ENCODE results near the gene SV2B.

SV2B gene

DNA sequence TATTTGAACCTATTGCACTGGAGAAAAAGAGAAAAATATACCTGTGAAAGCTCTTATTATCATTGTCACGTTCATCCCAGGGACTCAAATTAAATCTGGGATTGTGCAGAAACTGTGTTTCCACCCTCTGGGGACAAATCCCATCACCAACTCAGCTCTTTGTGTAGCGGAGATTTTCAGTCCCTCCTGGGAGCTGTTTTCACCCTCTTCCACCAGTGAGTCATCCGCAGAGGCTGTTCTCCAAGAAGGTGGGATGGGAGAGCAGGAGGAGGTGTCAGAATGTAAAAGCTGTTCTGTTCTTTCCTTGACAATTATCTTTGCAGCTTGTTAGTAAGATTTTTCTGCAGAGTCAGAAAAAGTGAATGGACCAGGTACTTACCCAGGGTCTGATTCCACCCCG, 28.0 kb downstream of the SV2B start:
- Histone ChIP-seq H3K27ac (ENCODE audit: extremely low read depth, low read depth, low read length) (no peak overlapping the region), H3K4me3 (ENCODE audit: low read depth, low read length) (no peak overlapping the region), H3K9me3 (ENCODE audit: control insufficient read depth, insufficient read depth, low read depth, low read length) (no peaks in the 10 kb centered on the region), H3K36me3 (ENCODE audit: control insufficient read depth in 2 of 2, insufficient read depth in 1 of 2, low read length in 2 of 2) (no peaks in the 10 kb centered on the region), H3K4me1 (ENCODE audit: control insufficient read depth, insufficient read depth, low read length) (no peaks in the 10 kb centered on the region)
- POLR2A ChIA-PET, result interaction anchor here (0.5 kb wide), 1 partner anchor 102 kb away, joined by 3 read pairs; no protein-coding TSS in a partner anchor
- TF ChIP-seq ZNF239 (tag by site-specific recombination; IDR thresholded peaks at IDR 0.05) (no peak), ZNF140 (tag by site-specific recombination; IDR thresholded peaks at IDR 0.05) (no peak), ZNF133 (tag by site-specific recombination; IDR thresholded peaks at IDR 0.05) (no peak), ZNF768 (tag by site-specific recombination; IDR thresholded peaks at IDR 0.05) (no peak), SP2 (tag by site-specific recombination; IDR thresholded peaks at IDR 0.05) (no peak), ZSCAN23 (tag by site-specific recombination; IDR thresholded peaks at IDR 0.05) (no peak), ZFP37 (tag by site-specific recombination; IDR thresholded peaks at IDR 0.05) (no peak), ZNF548 (tag by site-specific recombination; IDR thresholded peaks at IDR 0.05) (no peak), ZNF707 (tag by site-specific recombination; IDR thresholded peaks at IDR 0.05) (no peak), INSM2 (tag by site-specific recombination; IDR thresholded peaks at IDR 0.05) (no peak), OSR2 (tag by site-specific recombination; IDR thresholded peaks at IDR 0.05) (no peak), ZNF266 (tag by site-specific recombination; IDR thresholded peaks at IDR 0.05; ENCODE audit: low read depth) (no peak), ZNF645 (tag by site-specific recombination; IDR thresholded peaks at IDR 0.05) (no peak), ZNF335 (tag by site-specific recombination; conservative IDR thresholded peaks at IDR 0.05) (no peak), TSHZ1 (tag by site-specific recombination; IDR thresholded peaks at IDR 0.05; ENCODE audit: borderline replicate concordance) (no peak)
- CTCF ChIA-PET, result interaction anchor here (0.6 to 1.4 kb wide), 3 partner anchors 9 to 86 kb away, joined by 3 to 6 read pairs (median 3); no protein-coding TSS in a partner anchor

DNA sequence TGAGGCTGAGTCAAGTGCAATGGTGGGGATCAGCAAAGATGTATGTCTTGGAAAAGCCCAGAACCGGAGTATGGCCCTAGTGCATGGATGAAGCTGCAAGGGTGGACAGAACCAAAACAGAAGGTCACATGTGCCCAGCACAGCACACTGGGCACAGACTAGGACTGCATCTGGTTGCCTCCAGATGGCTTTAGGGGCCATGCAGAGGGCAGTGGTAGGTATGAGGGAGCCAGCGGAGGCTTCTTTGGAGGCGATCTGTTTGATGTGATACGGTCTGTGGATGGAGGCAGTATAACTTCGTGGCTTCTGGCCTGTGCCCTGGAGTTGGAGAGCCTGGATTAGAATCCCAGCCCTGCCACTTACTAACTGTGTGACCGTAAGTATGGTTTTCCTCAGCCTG, 29.4 kb downstream of the SV2B start:
- Histone ChIP-seq H3K36me3 (ENCODE audit: control insufficient read depth in 2 of 2, insufficient read depth in 1 of 2, low read length in 2 of 2) (no peaks in the 10 kb centered on the region), H3K27ac (ENCODE audit: extremely low read depth, low read depth, low read length) (no peak overlapping the region), H3K4me3 (ENCODE audit: low read depth, low read length) (no peak overlapping the region), H3K9me3 (ENCODE audit: control insufficient read depth, insufficient read depth, low read depth, low read length) (no peaks in the 10 kb centered on the region), H3K4me1 (ENCODE audit: control insufficient read depth, insufficient read depth, low read length) (no peaks in the 10 kb centered on the region)
- TF ChIP-seq ZNF423 (tag by site-specific recombination; IDR thresholded peaks at IDR 0.05), result no peak
- ChIA-PET POLR2A (no interaction called here), CTCF (no interaction called here)

GRCh38 chr15:91132079-91132478, 32.0 kb downstream of the SV2B start:
- ChIA-PET CTCF (no interaction called here), POLR2A (no interaction called here)
- H3K4me1 ChIP-seq (ENCODE audit: control insufficient read depth, insufficient read depth, low read length), result no peaks in the 10 kb centered on the region
- no peak overlapping the region for H3K27ac ChIP-seq (ENCODE audit: extremely low read depth, low read depth, low read length)
- H3K36me3 ChIP-seq (ENCODE audit: control insufficient read depth in 2 of 2, insufficient read depth in 1 of 2, low read length in 2 of 2), result no peaks in the 10 kb centered on the region
- H3K9me3 ChIP-seq (ENCODE audit: control insufficient read depth, insufficient read depth, low read depth, low read length), result no peaks in the 10 kb centered on the region
- H3K4me3 ChIP-seq (ENCODE audit: low read depth, low read length), result no peak overlapping the region
- no peak for TF ChIP-seq PATZ1 (tag by site-specific recombination; IDR thresholded peaks at IDR 0.05)
